Progenitor cell of endocrine pancreas (in vitro differentiated cells): ENCODE data around the gene ZNF732. TPM values are rescaled to one million over a fixed set of nuclear protein-coding genes. Genes with fewer than 3 reads are reported as not detected.
A peak's percentile ranks its signal among the peaks of the same experiment; 100 is the strongest.
"Not testable (repeated sequence)": the region's sequence is repeated elsewhere in the genome, so short reads cannot be mapped to it uniquely, and the experiment has no call there.

Experiments
- DNase-seq: peaks from one replicate; pipeline ENCODE4 v3.0.0; 2021; ENCODE audit warnings: low spot score; ENCODE audit not compliant: unreplicated experiment
- H3K27ac Mint-ChIP-seq: 2 replicates; pipeline ENCODE4 v1.8.0; 2021; ENCODE audit warnings: mild to moderate bottlenecking, moderate library complexity, mixed read lengths
- H3K27me3 Mint-ChIP-seq: 2 replicates; pipeline ENCODE4 v1.8.0; 2021; ENCODE audit warnings: mixed read lengths
- H3K36me3 Mint-ChIP-seq: 2 replicates; pipeline ENCODE4 v1.8.0; 2022; ENCODE audit warnings: mixed read lengths; ENCODE audit not compliant: insufficient read depth
- H3K4me1 Mint-ChIP-seq: 2 replicates; pipeline ENCODE4 v1.8.0; 2021; ENCODE audit warnings: low read depth, mixed read lengths
- H3K4me3 Mint-ChIP-seq: 2 replicates; pipeline ENCODE4 v1.8.0; 2021; ENCODE audit warnings: low read depth, mild to moderate bottlenecking, moderate library complexity, mixed read lengths
- H3K9me3 Mint-ChIP-seq: 2 replicates; pipeline ENCODE4 v1.8.0; 2021; ENCODE audit warnings: low read depth, mixed read lengths
- total RNA-seq: library from RNA; stranded (reverse); gene quantifications from 2 replicates; pipeline ENCODE4 v1.2.1, GENCODE V29; 2021
- TF ChIP-seq, protein P1 (sequence below): fragments of 200-600 bp; sonication (generic); IDR thresholded peaks from one replicate; pipeline ENCODE4 v1.5.0; 2021; ENCODE audit warnings: antibody characterized with exemption, mild to moderate bottlenecking; ENCODE audit not compliant: unreplicated experiment

ZNF732 gene
- total RNA-seq, 1 donor from 2014 or later = 2.2 TPM

GRCh38 chr4:252065-252601 is 53.1 kb downstream of the ZNF732 start:
- Mint-ChIP-seq H3K4me3 (no peak overlapping the region), H3K4me1 (no peaks in the 10 kb centered on the region), H3K9me3 (peaks cover 67% of the 10 kb centered on the region), H3K36me3 (peaks cover 36% of the 10 kb centered on the region), H3K27me3 (no peaks in the 10 kb centered on the region), H3K27ac (no peak overlapping the region)
- no peak for DNase-seq
- TF ChIP-seq, protein P1, sequence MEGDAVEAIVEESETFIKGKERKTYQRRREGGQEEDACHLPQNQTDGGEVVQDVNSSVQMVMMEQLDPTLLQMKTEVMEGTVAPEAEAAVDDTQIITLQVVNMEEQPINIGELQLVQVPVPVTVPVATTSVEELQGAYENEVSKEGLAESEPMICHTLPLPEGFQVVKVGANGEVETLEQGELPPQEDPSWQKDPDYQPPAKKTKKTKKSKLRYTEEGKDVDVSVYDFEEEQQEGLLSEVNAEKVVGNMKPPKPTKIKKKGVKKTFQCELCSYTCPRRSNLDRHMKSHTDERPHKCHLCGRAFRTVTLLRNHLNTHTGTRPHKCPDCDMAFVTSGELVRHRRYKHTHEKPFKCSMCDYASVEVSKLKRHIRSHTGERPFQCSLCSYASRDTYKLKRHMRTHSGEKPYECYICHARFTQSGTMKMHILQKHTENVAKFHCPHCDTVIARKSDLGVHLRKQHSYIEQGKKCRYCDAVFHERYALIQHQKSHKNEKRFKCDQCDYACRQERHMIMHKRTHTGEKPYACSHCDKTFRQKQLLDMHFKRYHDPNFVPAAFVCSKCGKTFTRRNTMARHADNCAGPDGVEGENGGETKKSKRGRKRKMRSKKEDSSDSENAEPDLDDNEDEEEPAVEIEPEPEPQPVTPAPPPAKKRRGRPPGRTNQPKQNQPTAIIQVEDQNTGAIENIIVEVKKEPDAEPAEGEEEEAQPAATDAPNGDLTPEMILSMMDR = no peak

- no peak overlapping the region for H3K27ac Mint-ChIP-seq
These were observed 60.8 kb downstream of the ZNF732 start for GRCh38 chr4:244471-244870.

DNA sequence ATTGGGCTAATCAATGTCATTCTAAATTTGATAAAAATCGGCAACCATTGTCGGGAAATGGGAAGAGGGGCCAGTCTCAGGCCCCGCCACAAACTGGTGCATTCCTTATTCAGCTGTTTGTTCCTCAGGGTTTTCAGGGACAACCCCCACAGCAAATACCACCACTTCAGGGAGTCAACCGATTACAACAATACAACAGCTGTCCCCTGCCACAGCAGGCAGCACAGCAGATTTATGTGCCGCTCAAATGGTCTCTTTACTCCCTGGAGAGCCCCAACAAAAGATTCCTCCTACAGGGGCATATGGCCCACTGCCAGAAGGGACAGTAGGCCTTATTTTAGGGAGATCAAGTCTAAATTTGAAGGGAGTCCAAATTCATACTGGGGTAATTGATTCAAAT is 61.8 kb downstream of the ZNF732 start:
- Mint-ChIP-seq H3K4me3 (no peak overlapping the region), H3K27me3 (no peaks in the 10 kb centered on the region), H3K4me1 (no peaks in the 10 kb centered on the region), H3K9me3 (peaks cover 66% of the 10 kb centered on the region), H3K36me3 (peaks cover 39% of the 10 kb centered on the region), H3K27ac (no peak overlapping the region)
- DNase-seq = no peak
- TF ChIP-seq, protein P1 = no peak

More at GRCh38 chr4:244471-244870, 60.8 kb downstream of the ZNF732 start:
- no peak for DNase-seq
- Mint-ChIP-seq H3K4me1 (no peaks in the 10 kb centered on the region), H3K4me3 (no peak overlapping the region), H3K9me3 (peaks cover 65% of the 10 kb centered on the region), H3K36me3 (peaks cover 41% of the 10 kb centered on the region), H3K27me3 (no peaks in the 10 kb centered on the region)
- TF ChIP-seq, protein P1 = peak; percentile 30

GRCh38 chr4:242121-242848 is 63.0 kb downstream of the ZNF732 start:
- Mint-ChIP-seq H3K36me3 (peaks cover 35% of the 10 kb centered on the region), H3K4me3 (no peak overlapping the region), H3K27me3 (no peaks in the 10 kb centered on the region), H3K27ac (no peak overlapping the region), H3K4me1 (no peaks in the 10 kb centered on the region), H3K9me3 (peaks cover 60% of the 10 kb centered on the region)
- TF ChIP-seq, protein P1 = peak; percentile 16
- DNase-seq = no peak

- H3K36me3 Mint-ChIP-seq = peaks cover 29% of the 10 kb centered on the region
- not testable (repeated sequence) for DNase-seq, H3K27me3 Mint-ChIP-seq, H3K4me1 Mint-ChIP-seq, H3K27ac Mint-ChIP-seq, H3K4me3 Mint-ChIP-seq
- H3K9me3 Mint-ChIP-seq = peaks cover 54% of the 10 kb centered on the region
These were observed 63.9 kb downstream of the ZNF732 start for GRCh38 chr4:241411-241810.

DNA sequence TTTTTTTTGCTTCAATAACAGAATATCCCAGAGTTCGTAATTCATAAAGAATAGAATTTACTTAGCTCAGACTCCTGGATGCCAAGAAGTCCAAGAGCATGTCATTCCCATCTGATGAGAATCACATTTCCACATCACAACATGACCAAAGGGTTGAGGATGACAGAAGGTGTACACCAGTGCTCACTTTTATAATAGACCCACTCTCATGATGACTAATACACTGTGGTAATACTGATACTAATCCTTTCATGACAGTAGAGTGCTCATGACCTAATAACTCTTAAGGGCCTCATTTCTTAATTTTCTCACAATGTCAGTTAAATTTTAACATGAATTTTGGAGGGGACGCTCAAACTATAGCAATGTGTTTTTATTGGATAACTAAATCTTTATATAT is 69.2 kb downstream of the ZNF732 start:
- H3K9me3 Mint-ChIP-seq = peaks cover 49% of the 10 kb centered on the region
- peaks cover 22% of the 10 kb centered on the region for H3K36me3 Mint-ChIP-seq
- TF ChIP-seq, protein P1 = no peak
- DNase-seq = no peak
- no peaks in the 10 kb centered on the region for H3K4me1 Mint-ChIP-seq
- H3K27me3 Mint-ChIP-seq = no peaks in the 10 kb centered on the region
- no peak overlapping the region for H3K27ac Mint-ChIP-seq
- H3K4me3 Mint-ChIP-seq = no peak overlapping the region
